ENCODE data around the gene C9. TPM values are rescaled to one million over a fixed set of nuclear protein-coding genes. Genes with fewer than 3 reads are reported as not detected.
"Not testable (repeated sequence)": the region's sequence is repeated elsewhere in the genome, so short reads cannot be mapped to it uniquely, and the experiment has no call there.

Gene C9
- total RNA-seq, 6 experiments from 2014 or later, result 0.07 to 0.17 TPM; not detected in 4

- DNase-seq, result no peak
- peaks cover 2% of the 10 kb centered on the region for H3K27me3 Mint-ChIP-seq (ENCODE audit: insufficient read depth)
- H3K4me1 Mint-ChIP-seq (ENCODE audit: low read depth), result no peaks in the 10 kb centered on the region
- TF ChIP-seq, protein P1, sequence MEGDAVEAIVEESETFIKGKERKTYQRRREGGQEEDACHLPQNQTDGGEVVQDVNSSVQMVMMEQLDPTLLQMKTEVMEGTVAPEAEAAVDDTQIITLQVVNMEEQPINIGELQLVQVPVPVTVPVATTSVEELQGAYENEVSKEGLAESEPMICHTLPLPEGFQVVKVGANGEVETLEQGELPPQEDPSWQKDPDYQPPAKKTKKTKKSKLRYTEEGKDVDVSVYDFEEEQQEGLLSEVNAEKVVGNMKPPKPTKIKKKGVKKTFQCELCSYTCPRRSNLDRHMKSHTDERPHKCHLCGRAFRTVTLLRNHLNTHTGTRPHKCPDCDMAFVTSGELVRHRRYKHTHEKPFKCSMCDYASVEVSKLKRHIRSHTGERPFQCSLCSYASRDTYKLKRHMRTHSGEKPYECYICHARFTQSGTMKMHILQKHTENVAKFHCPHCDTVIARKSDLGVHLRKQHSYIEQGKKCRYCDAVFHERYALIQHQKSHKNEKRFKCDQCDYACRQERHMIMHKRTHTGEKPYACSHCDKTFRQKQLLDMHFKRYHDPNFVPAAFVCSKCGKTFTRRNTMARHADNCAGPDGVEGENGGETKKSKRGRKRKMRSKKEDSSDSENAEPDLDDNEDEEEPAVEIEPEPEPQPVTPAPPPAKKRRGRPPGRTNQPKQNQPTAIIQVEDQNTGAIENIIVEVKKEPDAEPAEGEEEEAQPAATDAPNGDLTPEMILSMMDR (IDR thresholded peaks at IDR 0.05), result no peak
- no peak overlapping the region for H3K27ac Mint-ChIP-seq
- no peaks in the 10 kb centered on the region for H3K36me3 Mint-ChIP-seq (ENCODE audit: low read depth)
- H3K4me3 Mint-ChIP-seq, result no peak overlapping the region
- peaks cover 5% of the 10 kb centered on the region; the same call in 1 of the 2 replicates for H3K9me3 Mint-ChIP-seq
Measured at GRCh38 chr5:39319395-39319794, 44.9 kb downstream of the C9 start.

GRCh38 chr5:39316464-39316863 is 47.8 kb downstream of the C9 start:
- not testable (repeated sequence) for H3K27me3 Mint-ChIP-seq (ENCODE audit: insufficient read depth); H3K27ac Mint-ChIP-seq; H3K36me3 Mint-ChIP-seq (ENCODE audit: low read depth); H3K9me3 Mint-ChIP-seq; DNase-seq; H3K4me3 Mint-ChIP-seq; H3K4me1 Mint-ChIP-seq (ENCODE audit: low read depth)

- Mint-ChIP-seq H3K9me3 (peaks cover 5% of the 10 kb centered on the region; the same call in 1 of the 2 replicates), H3K27me3 (ENCODE audit: insufficient read depth) (peaks cover 6% of the 10 kb centered on the region), H3K4me3 (peak overlapping the region; percentile 10; the same call in 1 of the 2 replicates), H3K27ac (no peak overlapping the region), H3K36me3 (ENCODE audit: low read depth) (no peaks in the 10 kb centered on the region), H3K4me1 (ENCODE audit: low read depth) (no peaks in the 10 kb centered on the region)
- TF ChIP-seq, protein P1 (IDR thresholded peaks at IDR 0.05), result no peak
- no peak for DNase-seq
Measured at GRCh38 chr5:39315995-39316394, 48.3 kb downstream of the C9 start.

GRCh38 chr5:39314591-39314990 is 49.7 kb downstream of the C9 start:
- Mint-ChIP-seq H3K9me3 (peaks cover 5% of the 10 kb centered on the region; the same call in 1 of the 2 replicates), H3K4me1 (ENCODE audit: low read depth) (no peaks in the 10 kb centered on the region), H3K36me3 (ENCODE audit: low read depth) (no peaks in the 10 kb centered on the region), H3K27me3 (ENCODE audit: insufficient read depth) (peaks cover 8% of the 10 kb centered on the region), H3K4me3 (no peak overlapping the region), H3K27ac (no peak overlapping the region)
- TF ChIP-seq, protein P1 (IDR thresholded peaks at IDR 0.05), result peak; percentile 36
- no peak for DNase-seq

DNA sequence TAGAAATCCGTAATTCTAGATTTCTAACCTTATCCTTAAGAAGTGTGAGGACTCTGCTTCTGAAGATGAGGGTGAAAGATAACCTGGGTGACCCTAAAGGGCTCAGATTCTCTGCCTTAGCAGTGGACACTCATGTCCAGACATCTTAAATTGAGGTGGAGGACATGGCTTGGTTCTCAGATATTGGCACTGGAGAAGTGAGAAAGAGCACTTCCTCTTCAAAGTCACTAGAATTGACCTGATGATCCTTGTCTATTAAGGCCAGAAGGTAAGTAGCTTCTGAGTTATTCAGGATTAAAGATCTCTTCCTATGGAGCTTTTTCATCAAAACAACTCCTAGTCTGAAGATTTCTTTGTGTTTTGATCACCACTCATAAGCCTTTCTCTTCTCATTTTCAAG is 54.8 kb downstream of the C9 start:
- TF ChIP-seq, protein P1 (IDR thresholded peaks at IDR 0.05), result no peak

GRCh38 chr5:39302472-39302871 is 61.8 kb downstream of the C9 start:
- Mint-ChIP-seq H3K36me3 (ENCODE audit: low read depth) (no peaks in the 10 kb centered on the region), H3K27ac (no peak overlapping the region), H3K27me3 (ENCODE audit: insufficient read depth) (peaks cover 2% of the 10 kb centered on the region; the same call in 1 of the 2 replicates), H3K4me1 (ENCODE audit: low read depth) (no peaks in the 10 kb centered on the region), H3K4me3 (no peak overlapping the region), H3K9me3 (no peaks in the 10 kb centered on the region)
- TF ChIP-seq, protein P1 (IDR thresholded peaks at IDR 0.05), result no peak
- DNase-seq, result no peak

More for the DNA sequence above, 54.8 kb downstream of the C9 start:
- no peak overlapping the region for H3K27ac Mint-ChIP-seq
- no peaks in the 10 kb centered on the region for H3K36me3 Mint-ChIP-seq (ENCODE audit: low read depth)
- peaks cover 9% of the 10 kb centered on the region for H3K27me3 Mint-ChIP-seq (ENCODE audit: insufficient read depth)
- H3K9me3 Mint-ChIP-seq, result no peaks in the 10 kb centered on the region
- no peak for DNase-seq
- H3K4me3 Mint-ChIP-seq, result no peak overlapping the region
- no peaks in the 10 kb centered on the region for H3K4me1 Mint-ChIP-seq (ENCODE audit: low read depth)
